GM19372 (cell line): ENCODE measurements around the gene HAPLN1.

ENCODE experiments used
- ATAC-seq: cut with Tn5 transposase; IDR thresholded peaks from one replicate; pipeline ENCODE4 v1.9.1; 2021; ENCODE audit warnings: mild to moderate bottlenecking, low read depth, moderate library complexity; ENCODE audit not compliant: unreplicated experiment

HAPLN1 gene

DNA sequence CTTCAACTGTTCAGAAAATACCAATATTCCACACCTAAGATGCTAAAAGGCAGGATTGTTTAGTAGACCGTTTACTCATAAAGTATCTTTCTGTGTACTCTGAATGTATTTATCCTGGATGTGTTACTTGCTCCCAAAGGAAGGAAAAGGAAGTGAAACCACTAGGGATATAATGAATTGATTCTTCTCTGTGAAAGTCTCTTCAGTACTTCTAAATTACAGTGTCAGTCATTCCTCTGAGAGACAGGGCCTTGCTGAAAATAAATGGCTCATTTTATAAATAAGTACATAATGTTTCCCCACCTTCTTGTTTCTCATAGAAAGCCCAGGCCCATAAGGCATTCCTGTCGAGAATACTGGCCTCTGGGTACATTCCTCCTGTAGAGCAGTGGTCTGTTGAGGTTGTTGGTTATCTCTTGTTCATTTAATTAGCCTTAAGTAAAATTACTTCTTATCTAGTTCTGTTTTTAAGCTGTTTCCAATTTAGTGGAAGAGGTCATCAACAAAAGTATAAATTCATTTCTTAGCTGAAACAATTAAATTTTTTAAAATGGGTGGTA is 1.6 kb downstream of the HAPLN1 start:
- no peak for ATAC-seq

DNA sequence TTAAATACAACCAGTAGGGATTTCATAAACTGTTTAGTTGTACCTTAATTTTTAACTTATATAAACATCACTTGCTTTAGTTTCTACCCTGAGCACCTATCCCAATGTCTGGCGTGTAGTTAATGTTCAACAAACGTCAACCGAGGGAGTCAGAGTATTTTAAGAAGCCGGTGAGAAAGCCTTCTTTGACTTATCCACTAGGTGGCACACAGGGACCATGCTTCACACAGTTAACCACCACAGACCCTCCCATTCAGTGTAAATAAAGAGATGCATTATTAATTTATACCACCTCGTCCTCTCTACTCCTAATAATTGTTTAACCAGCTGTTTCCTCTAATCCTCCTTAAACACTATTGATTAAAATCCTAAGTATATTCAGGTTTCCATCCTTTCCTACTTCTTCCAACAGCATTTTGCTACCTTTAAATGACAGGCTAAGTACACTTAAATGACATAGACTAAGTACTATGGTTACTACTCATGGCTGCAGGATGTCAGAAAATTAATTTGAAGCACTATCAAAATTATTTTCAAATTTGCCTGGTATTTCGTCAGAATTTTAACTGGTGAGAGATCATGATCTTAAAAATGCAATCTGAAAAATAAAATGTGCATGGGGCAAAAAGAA is 2.3 kb downstream of the HAPLN1 start:
- ATAC-seq: peak; percentile 74

DNA sequence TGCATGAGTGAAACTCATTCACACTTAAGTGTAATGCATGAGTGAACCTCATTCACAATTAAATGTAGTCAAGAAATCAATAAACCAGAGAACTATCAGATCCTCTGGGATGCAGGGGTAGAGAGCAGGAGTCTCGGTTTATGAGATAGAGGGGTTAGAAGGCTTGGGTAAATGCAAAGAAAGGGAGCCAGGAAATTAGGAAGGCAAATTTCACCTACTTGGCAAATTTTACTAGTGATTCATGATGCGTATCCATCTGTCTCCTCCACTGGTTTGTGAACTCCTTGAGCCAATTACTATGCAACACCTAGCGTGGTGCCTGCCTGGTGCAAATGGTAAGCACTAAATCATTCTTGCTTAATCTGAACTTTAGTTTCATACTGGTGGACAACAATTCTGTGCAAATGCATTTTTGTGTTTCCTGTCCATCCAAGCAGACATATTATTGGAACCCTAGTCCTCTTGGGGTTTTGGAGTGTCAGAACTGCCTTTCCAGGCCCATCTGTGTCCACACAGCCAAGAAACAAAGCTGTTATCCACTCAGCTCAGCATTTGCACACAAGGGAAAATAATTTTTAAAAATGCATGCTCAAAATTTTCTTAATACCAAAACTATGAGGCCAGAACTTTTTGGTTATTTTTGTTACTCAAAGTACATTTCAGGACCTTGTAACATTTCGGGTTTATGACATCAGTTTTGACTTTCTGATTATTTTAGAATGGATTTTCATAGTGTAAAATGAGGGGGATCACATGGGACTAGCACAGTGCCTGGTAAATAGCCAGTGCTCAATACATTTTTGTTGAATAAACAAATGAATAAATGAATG is 5.2 kb downstream of the HAPLN1 start:
- ATAC-seq: no peak

DNA sequence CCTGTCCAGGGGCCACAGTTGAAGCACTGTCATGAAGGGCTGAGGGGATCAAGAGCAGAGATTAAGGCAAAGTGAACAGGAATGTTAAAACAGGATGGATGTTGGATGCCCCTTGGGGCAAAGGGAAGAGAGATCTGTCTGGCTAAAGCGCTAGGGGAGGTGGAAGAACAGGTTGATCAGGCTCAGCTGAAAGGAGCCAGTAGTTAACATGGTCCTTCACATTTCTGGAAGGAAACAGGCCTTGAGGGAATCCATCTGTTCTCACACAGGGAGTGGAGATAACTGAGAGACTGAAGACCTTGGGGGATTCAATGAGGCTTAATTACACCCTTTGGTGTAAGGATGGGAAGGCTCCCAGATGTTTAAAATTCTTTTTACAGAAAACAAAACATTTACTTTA is 5.8 kb downstream of the HAPLN1 start:
- no peak for ATAC-seq

DNA sequence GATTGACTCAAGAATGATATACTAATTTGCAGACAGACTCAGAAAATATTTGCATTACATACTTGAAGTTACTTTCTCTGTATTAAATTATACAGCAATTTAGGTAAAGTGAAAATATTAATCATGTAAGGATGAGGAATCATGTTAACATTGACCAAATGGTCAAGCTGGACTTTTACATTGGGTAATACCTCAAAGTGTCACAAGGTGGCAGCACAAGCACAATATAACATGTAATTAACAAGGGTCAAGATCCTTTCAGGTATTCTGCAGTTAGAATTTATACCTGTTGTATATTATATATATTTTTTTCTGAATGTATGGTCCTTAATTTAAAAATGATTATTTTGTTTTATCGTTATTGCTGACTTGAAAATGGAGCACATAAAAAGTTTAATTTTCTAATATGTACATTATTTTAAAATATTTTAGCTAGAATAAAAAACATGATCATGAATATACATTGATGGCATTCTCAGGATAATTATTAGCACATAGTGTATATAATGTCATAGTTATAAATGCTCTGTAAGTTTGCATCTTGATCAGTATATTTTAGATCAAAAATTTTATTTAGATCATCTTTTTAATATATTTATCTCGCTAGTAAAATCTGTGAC is 8.6 kb downstream of the HAPLN1 start:
- ATAC-seq: peak; percentile 75

DNA sequence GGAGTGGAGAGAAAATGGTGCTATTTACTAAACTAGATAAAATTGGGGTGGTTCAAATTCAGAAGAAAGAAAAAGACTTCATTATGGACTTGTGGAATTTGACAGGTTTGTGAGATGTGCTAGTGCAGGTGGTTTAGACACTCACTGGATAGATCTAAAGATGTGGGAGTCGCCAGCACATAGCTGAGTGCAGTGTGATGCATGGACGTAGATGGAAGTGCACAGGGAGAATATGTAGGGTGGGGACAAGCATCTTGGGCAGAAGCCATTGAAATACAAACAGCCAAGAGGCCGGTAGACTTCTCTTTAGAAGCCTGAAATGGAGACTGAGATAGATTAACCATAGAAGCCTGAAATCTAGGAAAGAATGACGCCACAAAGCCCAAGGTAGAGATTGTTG is 10.7 kb downstream of the HAPLN1 start:
- no peak for ATAC-seq

DNA sequence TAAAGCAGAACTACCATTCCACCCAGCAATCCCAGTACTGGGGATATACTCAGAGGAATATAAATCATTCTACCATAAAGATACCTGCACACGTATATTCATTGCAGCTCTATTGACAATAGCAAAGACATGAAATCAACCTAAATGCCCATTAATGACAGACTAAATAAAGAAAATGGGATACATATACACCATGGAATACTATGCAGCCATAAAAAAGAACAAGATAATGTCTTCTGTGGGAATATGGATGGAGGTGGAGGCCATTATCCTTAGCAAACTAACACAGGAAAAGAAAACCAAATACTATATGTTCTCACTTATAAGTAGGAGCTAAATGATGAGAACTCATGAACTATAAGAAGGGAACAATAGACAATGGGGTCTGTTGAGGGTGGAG is 12.5 kb downstream of the HAPLN1 start:
- ATAC-seq: no peak

DNA sequence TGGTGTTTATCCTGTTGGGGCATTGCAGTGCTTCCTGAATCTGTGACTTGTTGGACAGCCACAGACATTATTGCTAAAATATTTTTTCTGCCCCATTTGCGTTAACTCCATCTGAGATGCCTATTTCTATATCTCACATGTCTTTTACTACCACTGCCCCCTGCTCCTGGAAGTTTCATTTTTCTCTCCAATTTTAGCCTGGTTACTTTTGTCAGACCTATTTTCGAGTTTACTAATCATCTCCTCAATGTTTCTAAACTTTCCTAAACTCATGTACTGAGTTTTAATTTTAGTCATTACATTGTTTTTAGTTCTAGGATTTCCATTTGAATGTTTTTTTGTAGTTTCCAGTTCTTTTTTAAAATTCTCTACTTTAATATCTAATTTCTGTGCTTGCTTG is 17.6 kb downstream of the HAPLN1 start:
- ATAC-seq: no peak

DNA sequence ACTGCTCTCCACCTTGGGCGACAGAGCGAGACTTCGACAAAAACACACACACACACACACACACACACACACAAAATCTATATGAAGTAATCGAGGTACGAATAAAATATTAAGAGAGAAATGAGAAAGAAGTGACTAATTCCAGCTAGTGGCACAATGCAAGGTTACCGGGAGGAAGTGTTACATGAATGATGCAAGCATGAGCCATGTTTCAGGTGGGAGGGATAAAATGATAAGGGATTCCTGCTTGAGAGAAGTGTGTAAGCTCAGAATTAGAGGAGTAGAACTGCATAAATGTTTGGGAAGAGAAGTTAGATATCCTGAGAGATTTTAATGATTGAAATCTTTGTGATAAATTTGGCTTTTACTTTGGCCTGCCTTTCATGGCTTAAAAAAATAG is 18.8 kb downstream of the HAPLN1 start:
- ATAC-seq: no peak

DNA sequence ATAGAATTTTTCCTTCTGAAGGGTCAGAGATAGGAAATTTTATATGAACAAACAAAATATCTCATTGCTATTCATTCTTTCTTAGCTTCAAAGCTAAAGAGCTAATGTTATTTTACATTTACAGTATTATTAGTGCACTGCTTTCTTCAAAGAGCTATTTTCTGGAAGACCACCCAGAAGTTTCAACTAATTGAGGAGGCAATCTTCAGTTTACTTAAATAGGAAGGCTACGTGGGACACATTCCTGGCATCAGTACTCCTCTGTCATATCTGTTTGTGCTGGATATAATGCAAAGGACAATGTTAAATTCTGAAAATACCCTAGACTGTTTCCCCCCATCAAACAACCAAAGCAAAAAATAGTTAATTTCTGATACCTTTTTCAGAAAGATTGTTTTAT is 30.8 kb downstream of the HAPLN1 start:
- ATAC-seq: no peak

DNA sequence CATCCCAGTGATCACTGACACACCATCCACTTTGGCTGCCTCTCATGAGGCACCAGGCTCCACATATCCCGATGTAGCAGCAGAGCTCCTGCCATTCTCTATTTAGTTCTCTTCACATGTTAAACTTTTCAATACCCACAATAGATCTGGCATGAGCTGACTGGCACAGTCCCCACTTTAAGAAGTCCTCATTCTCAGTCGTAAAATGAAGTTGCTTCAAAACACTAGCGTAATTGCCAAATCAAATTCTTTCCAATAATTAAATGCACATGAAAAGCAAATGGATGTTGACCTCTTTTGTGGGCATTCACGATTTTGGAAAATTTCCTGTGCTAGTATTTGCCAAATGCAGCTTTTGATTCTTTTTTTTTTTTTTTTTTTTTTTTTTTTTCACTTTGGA is 32.4 kb downstream of the HAPLN1 start:
- ATAC-seq: no peak

DNA sequence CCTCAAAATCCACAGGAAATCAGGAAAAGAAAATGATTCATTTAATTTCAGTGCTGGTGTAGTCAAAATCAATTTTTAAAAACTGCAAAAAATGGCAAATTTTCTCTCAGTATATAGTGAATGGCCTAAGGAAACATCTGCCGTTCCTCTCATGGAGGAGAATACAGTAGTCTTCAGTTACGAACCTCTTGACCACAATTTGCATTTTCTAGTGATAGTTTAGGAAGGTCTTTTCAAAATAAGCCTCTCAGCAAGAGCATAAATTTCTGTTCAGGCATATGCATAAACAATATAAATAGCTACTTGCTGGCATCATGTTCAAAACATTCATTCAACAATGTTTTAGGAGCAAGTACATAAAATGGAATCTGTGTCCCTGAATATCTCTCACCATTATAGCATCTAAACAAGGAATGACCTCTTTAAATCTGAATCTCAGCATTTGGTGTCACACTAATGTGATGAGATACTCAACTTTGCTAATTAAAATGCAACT is 33.5 kb downstream of the HAPLN1 start:
- ATAC-seq: no peak

DNA sequence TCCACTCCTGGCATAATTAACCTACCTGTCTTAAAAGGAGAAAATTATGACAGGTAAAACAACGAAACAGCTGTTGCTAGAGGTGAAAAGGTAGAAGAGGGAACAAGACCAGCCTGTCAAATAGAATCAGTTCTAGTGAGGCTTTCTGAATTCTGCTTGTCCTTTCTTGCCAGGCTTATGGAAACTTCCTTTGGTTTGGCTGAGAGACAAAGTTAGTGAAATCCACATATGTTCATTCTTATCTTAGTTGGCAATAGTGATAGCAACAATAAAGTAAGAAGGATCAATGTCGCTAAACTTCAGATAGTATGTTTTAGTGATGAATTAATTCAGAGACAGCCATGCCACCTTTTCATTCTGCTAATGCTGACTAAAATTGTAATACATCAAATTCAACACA is 34.4 kb downstream of the HAPLN1 start:
- no peak for ATAC-seq

DNA sequence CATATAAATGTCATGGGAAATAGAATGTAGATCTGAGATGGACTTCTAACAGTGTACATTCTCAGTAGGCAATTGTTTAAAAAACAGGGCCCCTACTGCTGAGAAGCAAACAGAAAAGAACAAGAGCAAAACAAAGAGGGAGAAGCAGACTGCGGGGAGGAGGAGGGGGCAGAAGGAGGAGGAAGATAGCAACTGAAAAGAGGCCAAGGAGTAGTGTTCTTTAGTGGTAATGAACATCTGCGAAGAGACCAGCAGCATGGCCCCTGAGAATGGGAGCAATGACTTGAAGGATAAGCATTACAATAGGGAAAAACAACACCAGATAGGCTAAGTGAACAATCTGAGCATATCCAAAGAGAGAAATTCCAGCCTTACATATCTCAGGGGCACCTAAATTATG is 36.8 kb downstream of the HAPLN1 start:
- ATAC-seq: no peak

DNA sequence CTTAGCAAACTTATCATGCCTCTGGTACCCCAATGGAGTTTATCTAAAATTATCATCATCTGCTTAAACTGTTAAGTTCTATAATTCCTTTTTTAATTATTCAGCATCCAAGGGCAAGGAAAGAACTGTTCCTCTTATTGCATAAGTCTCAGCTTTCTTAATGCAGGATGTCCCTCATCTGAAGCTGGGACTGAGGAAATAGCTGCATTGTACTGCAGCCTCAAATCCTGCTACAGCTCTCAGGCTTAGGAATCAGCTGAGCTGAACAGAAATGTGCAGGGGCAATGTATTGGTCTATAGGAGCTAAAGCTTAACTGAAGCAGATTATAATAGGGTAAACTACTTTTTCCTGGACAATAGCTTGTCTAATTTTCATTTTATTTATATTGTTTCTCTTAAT is 48.0 kb downstream of the HAPLN1 start:
- no peak for ATAC-seq

DNA sequence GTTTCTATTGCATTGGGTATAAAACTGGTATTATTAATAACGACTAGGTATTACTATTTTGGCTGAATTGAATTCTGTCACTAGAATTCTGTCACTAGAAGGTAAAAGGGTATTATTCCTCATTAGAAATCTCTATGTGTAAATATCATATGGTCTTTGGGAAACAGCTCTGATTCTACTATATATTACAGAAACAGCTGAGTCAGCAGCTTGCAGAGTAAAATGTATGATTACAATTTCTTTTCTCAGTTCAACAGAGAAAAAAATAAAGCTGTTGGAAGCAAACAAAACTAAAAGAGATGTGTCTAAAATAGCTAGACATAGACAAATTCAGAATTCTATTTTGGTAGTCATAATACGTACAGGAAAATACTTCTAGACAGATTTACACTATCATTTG is 48.5 kb downstream of the HAPLN1 start:
- no peak for ATAC-seq

DNA sequence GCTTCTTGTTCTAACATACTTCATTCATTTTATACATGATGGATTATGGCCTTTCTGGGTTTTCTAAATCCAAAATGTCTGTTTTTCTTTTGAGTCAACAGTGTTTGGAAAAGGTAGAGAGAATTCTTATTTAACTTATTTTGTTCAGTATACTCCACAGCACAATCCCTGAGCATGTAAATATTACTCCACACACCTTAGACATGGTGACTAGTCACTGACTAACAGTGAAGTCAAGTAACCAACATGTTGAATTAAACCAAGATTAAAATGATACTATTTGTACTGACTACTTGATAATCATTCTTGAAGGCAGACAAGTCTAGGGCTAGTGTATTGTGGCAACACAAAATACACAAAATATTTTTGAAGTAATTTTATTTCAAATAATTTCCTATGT is 55.0 kb downstream of the HAPLN1 start:
- no peak for ATAC-seq

DNA sequence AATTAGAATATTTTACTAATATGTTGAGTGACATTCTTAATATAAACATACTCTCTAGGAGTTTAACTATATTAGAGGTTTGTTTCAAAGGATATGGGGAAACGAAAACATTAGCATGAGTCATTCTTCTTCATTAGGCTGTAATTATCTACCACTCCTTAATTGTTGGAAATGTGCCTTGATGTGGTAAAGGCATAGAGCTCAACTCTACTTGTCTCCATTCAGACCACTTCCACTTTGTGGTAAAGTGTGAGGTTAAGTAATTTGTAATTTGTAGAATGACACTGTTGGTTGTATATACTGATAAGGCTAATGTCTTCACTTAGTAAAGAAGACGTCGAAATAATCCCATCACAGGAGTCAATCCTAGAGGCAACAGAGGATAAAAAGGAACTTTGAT is 58.1 kb downstream of the HAPLN1 start:
- ATAC-seq: no peak

DNA sequence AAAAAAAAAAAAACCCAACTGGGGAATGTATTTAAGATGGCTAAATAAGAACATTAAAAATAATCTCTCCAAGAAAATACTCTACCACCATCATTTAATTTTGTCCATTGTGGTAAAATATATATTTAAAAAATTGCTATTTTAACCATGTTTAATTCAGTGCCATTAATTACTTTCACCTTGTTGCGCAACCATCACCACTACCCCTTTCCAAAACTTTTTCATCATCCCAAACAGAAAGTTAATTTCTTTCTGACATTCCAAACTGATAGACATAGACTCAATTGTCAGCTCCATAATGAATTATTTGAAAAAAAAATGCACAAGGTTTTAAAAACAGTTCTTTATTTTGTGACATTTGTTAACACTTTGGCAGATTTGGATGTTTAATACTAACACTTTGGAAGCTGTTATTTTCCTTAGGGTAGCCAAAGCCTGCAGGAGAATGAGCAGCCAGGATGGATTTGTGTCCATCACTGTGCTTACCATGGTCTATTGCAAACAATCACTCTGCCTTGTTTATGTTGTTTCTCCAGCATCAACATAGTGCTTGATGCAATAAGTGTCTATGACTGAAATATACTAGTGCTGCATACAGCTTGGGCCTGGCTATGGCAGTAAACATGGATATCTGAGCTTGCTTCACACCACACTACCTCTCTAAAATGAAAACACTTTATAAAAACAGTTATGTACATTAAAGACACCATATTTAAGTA is 62.7 kb downstream of the HAPLN1 start:
- ATAC-seq: no peak

DNA sequence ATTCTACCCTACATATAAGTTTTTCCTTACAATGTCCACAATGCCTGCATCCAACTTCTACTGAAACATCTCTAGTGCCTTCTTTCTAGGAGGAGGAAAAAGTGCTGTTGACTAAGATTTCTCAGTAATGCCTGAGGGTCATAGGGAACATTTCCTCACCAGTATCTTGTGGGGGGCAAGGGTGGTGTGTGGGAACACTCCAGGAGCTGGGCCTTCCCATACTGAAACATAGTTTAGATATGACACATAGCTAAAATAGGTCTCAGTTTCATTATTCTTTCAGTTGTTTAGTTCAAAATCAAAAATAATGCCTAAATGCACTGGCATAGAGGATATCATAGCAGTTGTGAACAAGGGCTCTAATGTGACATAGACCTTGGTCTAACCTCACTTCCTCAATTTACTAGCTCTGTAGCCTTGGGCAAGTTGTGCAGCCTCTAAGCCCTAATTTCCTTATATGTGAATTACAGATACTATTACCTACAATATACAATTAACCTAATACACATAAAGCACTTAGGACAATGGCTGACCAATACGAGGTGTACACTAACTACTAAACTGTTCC is 66.1 kb downstream of the HAPLN1 start:
- no peak for ATAC-seq
